HCT116 (cell line): ENCODE results near the gene KXD1.

Source experiments
- CBX3 ChIP-seq: IDR thresholded peaks from 2 replicates; pipeline ENCODE4 v1.6.1; 2012; ENCODE audit warnings: low read depth
- CEBPB ChIP-seq: IDR thresholded peaks from 2 replicates; pipeline ENCODE4 v1.6.1; 2012; ENCODE audit warnings: low read depth
- CTCF ChIP-seq, 3 experiments: fragments of 200-600 bp in 1 of 3; sonication (generic) in 1 of 3; IDR thresholded peaks in 2 of 3; conservative IDR thresholded peaks in 1 of 3; 2 replicates each; pipeline ENCODE4 v1.5.1; 2012 to 2017; ENCODE audit warnings: low read depth in 2 of 3, low read length in 2 of 3, antibody characterized with exemption in 1 of 3, borderline replicate concordance in 1 of 3, control low read depth in 1 of 3, mild to moderate bottlenecking in 1 of 3, mixed read lengths in 1 of 3, mixed run types in 1 of 3, moderate library complexity in 1 of 3; ENCODE audit not compliant: insufficient read depth in 1 of 3
- EGR1 ChIP-seq: IDR thresholded peaks from 2 replicates; pipeline ENCODE4 v1.6.1; 2012; ENCODE audit warnings: low read depth
- EZH2phosphoT487 ChIP-seq: fragments of 200-600 bp; IDR thresholded peaks from 2 replicates; pipeline ENCODE4 v1.6.1; 2018; ENCODE audit warnings: antibody characterized with exemption, borderline replicate concordance
- FOSL1 ChIP-seq: IDR thresholded peaks from 2 replicates; pipeline ENCODE4 v1.6.1; 2012; ENCODE audit warnings: low read depth
- JUND ChIP-seq: IDR thresholded peaks from 2 replicates; pipeline ENCODE4 v1.6.1; 2012
- POLR2A ChIP-seq: IDR thresholded peaks from 2 replicates; pipeline ENCODE4 v1.7.0; 2011; ENCODE audit warnings: borderline replicate concordance; ENCODE audit not compliant: insufficient read depth, insufficient read length; ENCODE audit errors: extremely low read depth
- POLR2AphosphoS5 ChIP-seq: IDR thresholded peaks from 2 replicates; pipeline ENCODE4 v1.6.1; 2011; ENCODE audit warnings: mild to moderate bottlenecking, low read depth, low read length, moderate library complexity
- RAD21 ChIP-seq: IDR thresholded peaks from 2 replicates; pipeline ENCODE4 v1.6.1; 2012; ENCODE audit warnings: low read depth, mild to moderate bottlenecking
- SIN3A ChIP-seq: IDR thresholded peaks from 2 replicates; pipeline ENCODE4 v1.6.1; 2012; ENCODE audit warnings: low read depth
- SP1 ChIP-seq: IDR thresholded peaks from 2 replicates; pipeline ENCODE4 v1.6.1; 2012; ENCODE audit warnings: low read depth
- YY1 ChIP-seq: IDR thresholded peaks from 2 replicates; pipeline ENCODE4 v1.6.1; 2011; ENCODE audit warnings: low read length, low read depth, moderate library complexity, mild to moderate bottlenecking; ENCODE audit not compliant: insufficient replicate concordance; ENCODE audit errors: extremely low read depth
- ZNF274 ChIP-seq: fragments of 200-500 bp; sonication (Bioruptor generic); IDR thresholded peaks from 2 replicates; pipeline ENCODE4 v1.6.1; 2014; ENCODE audit warnings: mild to moderate bottlenecking, low read depth, low read length, inconsistent platforms

GRCh38 chr19:18529782-18530181 is 27.9 kb upstream of the KXD1 start:
- TF ChIP-seq SP1: no peak
- TF ChIP-seq CTCF (IDR thresholded peaks at IDR 0.05 in 2 of 3, conservative IDR thresholded peaks at IDR 0.05 in 1 of 3; ENCODE audit: borderline replicate concordance in 1 of 3, insufficient read depth in 1 of 3, low read depth in 2 of 3, low read length in 2 of 3): no peak
- no peak for TF ChIP-seq ZNF274
- TF ChIP-seq YY1: no peak
- no peak for TF ChIP-seq POLR2A
- TF ChIP-seq SIN3A: no peak
- no peak for TF ChIP-seq POLR2AphosphoS5
- TF ChIP-seq CEBPB: no peak
- TF ChIP-seq EZH2phosphoT487: no peak
- TF ChIP-seq RAD21: no peak
- no peak for TF ChIP-seq FOSL1
- TF ChIP-seq EGR1: no peak
- TF ChIP-seq CBX3: no peak
- no peak for TF ChIP-seq JUND
